Astrocyte of the cerebellum (primary cell): ENCODE data around the gene TSKS.

Experiments used
- DNase-seq: peaks from one replicate; pipeline ENCODE4 v3.0.0-alpha.2; 2011; ENCODE audit warnings: low read depth
- H3K4me3 ChIP-seq: 2 replicates; pipeline ENCODE4 v1.5.1; 2011; ENCODE audit warnings: mild to moderate bottlenecking, low read depth, low read length, moderate library complexity
- in situ Hi-C: cut with HindIII; loops from 2 replicates; pipeline ENCODE4 v1.10.0; 2017; ENCODE audit warnings: low sequenced_read_pairs
- TF ChIP-seq, protein P1 (sequence below): IDR thresholded peaks from 2 replicates; pipeline ENCODE4 v1.5.1; 2012; ENCODE audit warnings: low read length, low read depth, moderate library complexity, mild to moderate bottlenecking; ENCODE audit errors: missing control alignments

Gene TSKS

DNA sequence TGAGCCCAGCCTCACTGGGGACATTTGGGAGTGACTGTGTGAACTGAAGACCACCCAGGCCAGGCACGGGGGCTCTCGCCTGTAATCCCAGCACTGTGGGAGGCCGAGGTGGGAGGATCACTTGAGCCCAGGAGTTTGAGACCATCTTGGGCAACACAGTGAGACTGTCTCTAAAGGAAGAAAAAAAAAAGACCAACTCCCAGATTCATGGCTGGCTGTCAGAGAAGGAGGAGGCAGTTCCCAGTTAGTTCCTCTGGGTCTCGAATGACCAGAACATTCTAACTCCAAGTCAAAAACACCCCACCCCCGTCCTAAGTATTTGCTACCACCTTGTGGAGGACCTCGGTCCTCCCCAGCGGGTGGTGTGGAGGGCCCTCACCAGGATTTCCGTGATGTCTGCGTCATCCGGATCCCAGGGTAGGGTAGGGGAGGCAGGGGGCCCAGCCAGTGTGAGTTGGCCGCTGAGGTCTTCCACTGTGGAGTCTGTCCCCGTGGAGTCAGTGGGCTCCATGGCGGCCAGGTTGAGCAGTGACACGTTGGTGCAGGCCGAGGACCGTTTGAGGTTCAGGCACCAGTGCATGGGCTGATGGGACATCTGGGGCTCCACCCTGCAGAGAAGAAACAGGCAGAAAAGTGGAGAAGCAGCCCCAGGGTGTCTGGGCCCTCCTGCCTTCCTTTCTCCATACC lies 1.3 kb downstream of the TSKS start:
- H3K4me3 ChIP-seq, result no peak overlapping the region
- TF ChIP-seq, protein P1, sequence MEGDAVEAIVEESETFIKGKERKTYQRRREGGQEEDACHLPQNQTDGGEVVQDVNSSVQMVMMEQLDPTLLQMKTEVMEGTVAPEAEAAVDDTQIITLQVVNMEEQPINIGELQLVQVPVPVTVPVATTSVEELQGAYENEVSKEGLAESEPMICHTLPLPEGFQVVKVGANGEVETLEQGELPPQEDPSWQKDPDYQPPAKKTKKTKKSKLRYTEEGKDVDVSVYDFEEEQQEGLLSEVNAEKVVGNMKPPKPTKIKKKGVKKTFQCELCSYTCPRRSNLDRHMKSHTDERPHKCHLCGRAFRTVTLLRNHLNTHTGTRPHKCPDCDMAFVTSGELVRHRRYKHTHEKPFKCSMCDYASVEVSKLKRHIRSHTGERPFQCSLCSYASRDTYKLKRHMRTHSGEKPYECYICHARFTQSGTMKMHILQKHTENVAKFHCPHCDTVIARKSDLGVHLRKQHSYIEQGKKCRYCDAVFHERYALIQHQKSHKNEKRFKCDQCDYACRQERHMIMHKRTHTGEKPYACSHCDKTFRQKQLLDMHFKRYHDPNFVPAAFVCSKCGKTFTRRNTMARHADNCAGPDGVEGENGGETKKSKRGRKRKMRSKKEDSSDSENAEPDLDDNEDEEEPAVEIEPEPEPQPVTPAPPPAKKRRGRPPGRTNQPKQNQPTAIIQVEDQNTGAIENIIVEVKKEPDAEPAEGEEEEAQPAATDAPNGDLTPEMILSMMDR, result peak; percentile 8
- in situ Hi-C loops, result no loop called here
- no peak for DNase-seq

GRCh38 chr19:49761249-49761624 lies 1.9 kb downstream of the TSKS start:
- in situ Hi-C loops, result no loop called here
- TF ChIP-seq, protein P1, result no peak
- DNase-seq, result no peak
- no peak overlapping the region for H3K4me3 ChIP-seq

DNA sequence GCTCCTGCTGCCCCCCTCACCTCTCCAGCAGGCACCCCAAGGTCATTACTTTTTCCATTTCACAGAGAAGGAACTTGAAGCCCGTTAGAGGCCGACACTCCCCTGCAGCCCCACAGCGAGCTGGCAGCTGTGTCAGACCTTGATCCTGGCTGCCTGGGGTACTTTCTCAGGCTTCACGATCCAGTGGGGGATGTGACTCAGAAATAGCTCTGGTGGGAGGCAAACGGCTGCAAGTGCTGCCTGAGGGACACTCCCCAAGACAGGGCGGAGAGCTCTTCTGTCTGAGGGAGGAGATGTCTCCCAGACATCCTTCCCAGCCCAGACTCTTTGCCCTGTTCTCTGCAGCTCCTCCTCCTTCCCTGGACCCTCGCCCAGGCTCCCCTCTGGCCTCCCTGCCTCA lies 4.8 kb downstream of the TSKS start:
- TF ChIP-seq, protein P1, result no peak
- H3K4me3 ChIP-seq, result no peak overlapping the region

GRCh38 chr19:49755956-49756355 lies 7.2 kb downstream of the TSKS start:
- in situ Hi-C loops, result no loop called here

More for the DNA sequence above, 4.8 kb downstream of the TSKS start:
- in situ Hi-C loops, result no loop called here
- peak; percentile 28 for DNase-seq

GRCh38 chr19:49752701-49753100 lies 10.4 kb downstream of the TSKS start:
- in situ Hi-C loops, result no loop called here

More at GRCh38 chr19:49755956-49756355, 7.2 kb downstream of the TSKS start:
- no peak overlapping the region for H3K4me3 ChIP-seq
- TF ChIP-seq, protein P1, result no peak
- DNase-seq, result no peak

GRCh38 chr19:49749771-49750170 lies 13.3 kb downstream of the TSKS start:
- no peak overlapping the region for H3K4me3 ChIP-seq
- TF ChIP-seq, protein P1, result no peak
- in situ Hi-C loops, result no loop called here
- no peak for DNase-seq

More at GRCh38 chr19:49752701-49753100, 10.4 kb downstream of the TSKS start:
- TF ChIP-seq, protein P1, result no peak
- DNase-seq, result no peak
- H3K4me3 ChIP-seq, result no peak overlapping the region
